GM21529 (cell line): Measurements from ENCODE around the gene KRTAP10-3.

Experiments
- ATAC-seq: cut with Tn5 transposase; IDR thresholded peaks from one replicate; pipeline ENCODE4 v1.9.1; 2021; ENCODE audit not compliant: unreplicated experiment

KRTAP10-3 gene

DNA sequence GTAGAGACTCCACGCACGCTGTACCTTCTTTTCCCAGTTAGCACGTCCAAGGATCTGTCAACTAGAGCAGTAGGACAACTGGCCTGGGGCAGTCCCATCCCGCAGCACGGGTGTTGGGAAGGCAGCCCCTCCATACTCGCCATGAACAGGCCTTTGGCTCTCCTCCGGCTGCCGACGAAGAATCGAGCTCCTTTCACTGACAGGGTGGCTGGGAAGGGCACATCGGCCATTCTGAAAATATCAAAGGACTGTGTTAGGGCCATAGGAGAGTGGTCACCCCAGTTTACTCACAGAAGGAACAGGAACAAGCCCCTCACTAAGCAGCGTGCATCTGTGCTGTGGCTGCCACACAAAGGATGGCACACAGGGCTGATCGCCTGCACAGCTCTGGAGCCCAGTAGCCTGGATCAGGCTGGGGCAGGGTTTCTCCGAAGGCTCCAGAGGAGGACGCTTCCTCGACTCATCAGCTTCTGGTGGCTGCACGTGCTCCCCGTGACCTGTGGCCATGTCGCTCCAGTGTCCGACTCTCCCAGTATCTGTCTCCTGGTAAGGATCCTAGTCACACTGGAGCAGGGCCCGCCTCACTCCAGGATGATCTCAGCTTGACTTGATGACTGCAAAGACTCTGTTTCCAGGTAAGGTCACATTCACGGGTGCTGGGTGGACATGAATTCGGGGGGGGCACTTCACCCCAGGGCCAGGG lies 27.5 kb downstream of the KRTAP10-3 start:
- ATAC-seq = no peak

- ATAC-seq = no peak
Measured at GRCh38 chr21:44530221-44530902, 28.2 kb downstream of the KRTAP10-3 start.

DNA sequence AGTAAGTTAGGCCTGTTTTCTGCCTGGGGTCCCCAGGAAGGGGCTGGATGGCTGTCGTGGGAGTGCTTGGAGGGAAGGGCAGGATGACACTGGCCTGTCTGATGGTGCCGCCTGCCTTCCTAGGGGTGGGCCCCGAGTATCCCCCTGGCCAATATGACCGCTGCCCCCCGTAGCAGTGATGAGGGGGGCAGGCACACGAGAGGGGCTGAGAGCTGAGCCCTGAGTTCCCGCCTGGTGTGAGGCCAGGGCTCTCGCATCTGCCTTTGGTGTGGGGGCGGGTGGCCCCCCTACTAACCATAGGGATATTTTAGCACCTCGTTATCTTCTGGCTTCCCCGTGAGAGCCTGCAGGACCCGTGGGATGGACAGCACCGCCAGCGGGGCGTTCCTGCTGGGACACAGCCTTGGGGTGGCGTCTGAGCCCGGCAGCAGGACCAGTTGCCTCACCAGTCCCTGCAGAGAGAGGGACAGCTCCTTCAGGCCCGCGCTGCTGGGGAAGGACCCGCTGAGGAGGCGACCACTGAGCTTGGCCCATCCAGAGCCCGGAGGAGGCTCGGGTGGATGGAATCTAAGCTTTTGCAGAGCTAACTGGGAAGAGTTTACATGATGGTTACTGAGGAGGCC lies 29.0 kb downstream of the KRTAP10-3 start:
- no peak for ATAC-seq

- no peak for ATAC-seq
Measured at GRCh38 chr21:44529011-44529421, 29.6 kb downstream of the KRTAP10-3 start.

DNA sequence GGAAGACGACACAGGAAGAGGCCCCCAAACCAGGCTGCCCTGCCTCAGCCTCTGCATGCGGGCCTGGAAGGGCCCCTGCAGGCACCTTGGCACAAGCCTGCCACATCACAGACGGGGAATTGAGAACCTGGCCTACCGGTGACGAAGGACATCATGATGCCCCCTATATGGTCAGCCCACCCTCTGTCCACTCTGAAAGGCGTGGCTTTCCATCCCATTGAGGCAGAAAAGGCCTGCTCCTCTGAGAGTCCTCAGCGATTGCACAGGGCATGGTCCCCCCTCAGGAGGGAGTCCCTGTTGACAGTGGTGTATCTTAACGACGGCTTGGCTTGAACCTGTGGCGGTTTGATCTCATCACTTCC lies 30.0 kb downstream of the KRTAP10-3 start:
- no peak for ATAC-seq

- no peak for ATAC-seq
Measured at GRCh38 chr21:44527983-44528633, 30.5 kb downstream of the KRTAP10-3 start.

- no peak for ATAC-seq
Measured at GRCh38 chr21:44527156-44527982, 31.2 kb downstream of the KRTAP10-3 start.

DNA sequence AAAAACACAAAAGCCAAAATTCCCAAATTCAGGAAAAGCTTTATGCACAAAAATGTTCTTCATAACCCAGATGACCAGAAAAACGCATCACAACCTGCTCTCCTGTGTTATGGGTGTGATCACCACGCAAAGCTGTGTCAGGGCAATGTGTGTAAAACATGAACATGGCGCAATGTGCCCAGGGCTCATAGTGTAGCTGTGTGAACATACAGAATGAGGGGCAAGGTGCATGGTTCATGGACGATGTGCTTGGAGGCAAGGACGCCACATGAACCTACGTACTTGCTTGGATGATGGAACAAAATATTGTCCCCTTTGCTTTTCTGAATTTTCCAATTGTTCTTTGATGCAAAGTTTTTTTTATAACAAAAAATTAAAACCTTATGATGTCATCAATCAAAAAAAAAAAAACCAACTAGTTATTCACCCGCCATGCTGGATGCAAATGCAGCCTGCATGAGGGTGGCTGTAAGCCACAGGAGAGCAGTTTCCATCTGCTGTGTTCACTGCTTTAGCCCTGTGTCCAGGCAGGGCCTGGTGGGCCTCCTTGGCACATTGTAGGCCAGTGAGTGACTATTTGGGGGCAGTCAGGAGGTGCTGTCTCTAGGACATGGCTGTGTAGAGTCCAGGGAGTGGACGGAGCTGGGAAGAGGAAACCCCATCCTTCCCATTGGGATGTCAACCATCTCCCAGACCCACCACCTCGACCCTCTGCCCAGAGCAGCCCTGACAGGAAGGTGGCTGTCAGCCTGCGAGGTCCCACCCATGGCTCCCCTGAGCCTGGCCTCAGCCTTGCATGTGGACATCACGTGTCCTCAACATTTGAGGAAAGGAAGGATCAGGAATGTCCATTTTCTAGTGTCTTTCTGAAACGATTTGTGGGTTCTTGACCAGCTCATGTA lies 32.2 kb downstream of the KRTAP10-3 start:
- ATAC-seq = no peak

GRCh38 chr21:44525391-44526095 lies 33.1 kb downstream of the KRTAP10-3 start:
- no peak for ATAC-seq

DNA sequence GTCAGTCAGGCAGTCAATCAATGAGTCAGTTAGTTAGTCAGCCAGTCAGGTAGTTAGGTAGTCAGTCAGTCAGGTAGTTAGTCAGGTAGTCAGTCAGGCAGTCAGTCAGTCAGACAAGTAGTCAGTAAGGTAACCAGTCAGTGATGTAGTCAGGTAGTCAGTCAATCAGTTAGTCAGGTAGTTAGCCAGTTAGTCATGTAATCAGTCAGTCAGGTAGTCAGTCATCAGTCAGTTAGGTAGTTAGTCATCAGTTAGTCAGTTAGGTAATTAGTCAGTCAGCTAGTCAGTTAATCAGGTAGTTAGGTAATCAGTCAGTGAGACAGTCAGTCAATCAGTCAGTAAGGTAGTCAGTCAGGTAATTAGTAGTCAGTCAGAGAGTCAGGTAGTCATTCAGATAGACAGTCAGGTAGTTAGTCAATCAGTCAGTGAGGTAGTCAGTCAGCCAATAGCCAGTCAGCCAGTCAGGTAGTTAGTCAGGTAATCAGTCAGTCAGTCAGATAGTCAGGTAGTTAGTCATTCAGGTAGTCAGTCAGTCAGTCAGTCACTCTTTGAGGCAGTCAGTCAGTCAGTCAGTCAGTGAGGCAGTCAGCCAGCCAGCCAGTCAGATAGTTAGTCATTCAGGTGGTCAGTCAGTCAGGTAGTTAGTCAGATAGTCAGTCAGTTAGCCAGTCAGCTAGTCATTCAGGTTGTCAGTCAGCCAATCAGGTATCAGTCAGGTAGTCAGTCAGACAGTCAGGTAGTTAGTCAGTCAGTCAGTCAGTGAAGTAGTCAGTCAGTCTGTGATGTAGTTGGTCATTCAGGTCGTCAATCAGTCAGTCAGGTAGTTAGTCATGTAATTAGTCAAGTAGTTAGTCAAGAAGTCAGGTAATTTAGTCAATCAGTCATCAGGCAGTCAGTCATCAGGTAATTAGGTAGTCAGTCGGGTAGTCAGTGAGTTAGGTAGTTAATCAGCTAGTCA lies 33.9 kb downstream of the KRTAP10-3 start:
- no peak for ATAC-seq

GRCh38 chr21:44523567-44524413 lies 34.8 kb downstream of the KRTAP10-3 start:
- no peak for ATAC-seq

- no peak for ATAC-seq
Measured at GRCh38 chr21:44522753-44523204, 35.8 kb downstream of the KRTAP10-3 start.

- ATAC-seq = no peak
Measured at GRCh38 chr21:44521928-44522752, 36.5 kb downstream of the KRTAP10-3 start.

- no peak for ATAC-seq
Measured at GRCh38 chr21:44521301-44521927, 37.2 kb downstream of the KRTAP10-3 start.

- no peak for ATAC-seq
Measured at GRCh38 chr21:44520326-44521300, 38.0 kb downstream of the KRTAP10-3 start.
